ENCODE measurements around the gene CNTN4.

DNA sequence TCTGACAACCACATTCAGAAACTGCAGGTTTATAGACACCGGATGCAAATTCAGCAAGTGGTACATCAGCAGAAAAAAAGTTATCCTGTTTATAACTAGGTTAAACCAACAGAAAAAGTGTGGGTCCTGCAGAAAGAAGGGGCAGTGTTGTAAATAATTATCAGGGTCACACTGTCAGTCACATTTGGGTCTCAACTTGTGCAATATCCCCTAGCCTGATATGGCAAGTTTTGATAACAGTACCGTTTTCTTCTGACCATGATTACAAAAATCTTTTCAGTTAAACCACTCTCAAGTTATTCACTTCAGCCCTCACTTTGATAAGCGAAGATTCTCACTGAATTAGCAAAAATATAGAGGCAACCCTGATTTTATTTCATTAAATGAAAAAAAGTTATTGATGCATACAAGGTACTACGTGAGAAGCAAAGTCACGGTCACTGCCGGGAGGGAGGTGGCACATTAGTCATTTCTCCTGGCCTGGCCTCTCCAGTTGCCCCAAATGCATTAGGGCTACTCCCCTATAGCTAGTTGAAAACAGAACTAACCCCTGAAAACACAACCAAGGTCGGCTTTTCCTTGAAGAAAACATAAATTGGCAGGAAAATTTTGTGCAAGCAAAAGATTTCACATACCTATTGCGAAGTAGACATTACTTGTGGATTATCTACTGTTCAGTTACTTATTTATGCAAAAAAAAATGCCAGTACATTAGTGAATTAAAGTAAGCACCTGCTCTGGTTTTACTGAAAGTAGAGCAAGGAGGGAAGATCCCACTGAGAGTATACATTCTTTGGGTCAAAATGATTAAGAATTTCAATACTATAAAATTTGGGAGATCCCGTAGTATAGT lies 982.9 kb downstream of the CNTN4 start:
- TF ChIP-seq, protein P1, sequence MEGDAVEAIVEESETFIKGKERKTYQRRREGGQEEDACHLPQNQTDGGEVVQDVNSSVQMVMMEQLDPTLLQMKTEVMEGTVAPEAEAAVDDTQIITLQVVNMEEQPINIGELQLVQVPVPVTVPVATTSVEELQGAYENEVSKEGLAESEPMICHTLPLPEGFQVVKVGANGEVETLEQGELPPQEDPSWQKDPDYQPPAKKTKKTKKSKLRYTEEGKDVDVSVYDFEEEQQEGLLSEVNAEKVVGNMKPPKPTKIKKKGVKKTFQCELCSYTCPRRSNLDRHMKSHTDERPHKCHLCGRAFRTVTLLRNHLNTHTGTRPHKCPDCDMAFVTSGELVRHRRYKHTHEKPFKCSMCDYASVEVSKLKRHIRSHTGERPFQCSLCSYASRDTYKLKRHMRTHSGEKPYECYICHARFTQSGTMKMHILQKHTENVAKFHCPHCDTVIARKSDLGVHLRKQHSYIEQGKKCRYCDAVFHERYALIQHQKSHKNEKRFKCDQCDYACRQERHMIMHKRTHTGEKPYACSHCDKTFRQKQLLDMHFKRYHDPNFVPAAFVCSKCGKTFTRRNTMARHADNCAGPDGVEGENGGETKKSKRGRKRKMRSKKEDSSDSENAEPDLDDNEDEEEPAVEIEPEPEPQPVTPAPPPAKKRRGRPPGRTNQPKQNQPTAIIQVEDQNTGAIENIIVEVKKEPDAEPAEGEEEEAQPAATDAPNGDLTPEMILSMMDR (IDR thresholded peaks at IDR 0.05; ENCODE audit: insufficient read depth, low read length): no peak
- no peak for TF ChIP-seq GABPA (IDR thresholded peaks at IDR 0.05; ENCODE audit: low read depth)
